Fibroblast of villous mesenchyme (primary cell): ENCODE data around the gene HES4. TPM values are rescaled to one million over a fixed set of nuclear protein-coding genes. Genes with fewer than 3 reads are reported as not detected.

Experiments
- DNase-seq: peaks from one replicate; pipeline ENCODE4 v3.0.0-alpha.2; 2010; ENCODE audit warnings: low read depth
- H3K4me3 ChIP-seq: 2 replicates; pipeline ENCODE4 v1.5.1; 2011; ENCODE audit warnings: low read depth, mild to moderate bottlenecking, low read length
- CTCF ChIP-seq: IDR thresholded peaks from 2 replicates; pipeline ENCODE4 v1.5.1; 2012; ENCODE audit warnings: low read depth, mild to moderate bottlenecking, low read length; ENCODE audit not compliant: insufficient read depth
- total RNA-seq: library from RNA; depleted of rRNA; stranded (reverse); fragments of >200 nt; gene quantifications from 2 replicates; pipeline ENCODE4 v1.2.3, GENCODE V29; 2012

Gene HES4
- total RNA-seq, 1 donor, result 2.2 TPM

DNA sequence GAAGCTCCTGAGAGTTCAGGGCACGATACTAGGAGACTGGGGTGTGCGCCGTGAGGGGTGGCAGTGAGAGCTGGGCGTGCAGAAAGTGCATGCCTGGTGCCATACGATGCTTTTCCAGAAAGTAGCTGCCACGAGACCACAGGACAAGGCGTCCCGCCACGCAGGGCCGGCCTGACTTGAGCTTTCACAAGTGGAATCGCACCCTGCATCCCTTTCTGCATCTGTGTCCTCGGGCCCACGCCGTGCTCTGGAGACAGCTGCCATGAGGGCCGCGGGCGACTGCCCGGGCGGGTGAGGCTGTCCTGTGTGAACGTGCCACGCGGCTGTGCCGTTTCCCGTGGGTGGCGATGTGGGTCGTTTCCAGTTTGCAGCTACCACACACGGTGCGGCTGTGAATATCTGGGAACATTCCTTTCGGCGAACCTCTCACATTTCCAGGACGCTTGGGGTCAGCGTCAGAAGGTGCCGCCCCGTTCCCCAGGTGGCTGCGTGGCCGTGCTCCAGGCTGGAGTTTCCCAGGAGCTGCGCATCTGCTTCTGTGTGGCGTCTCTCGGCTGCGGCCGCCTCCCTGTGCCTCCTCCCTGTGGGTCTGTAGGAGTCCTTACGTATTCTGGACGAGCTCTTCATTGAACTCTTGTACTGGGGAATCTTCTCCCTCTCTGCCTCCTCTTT, 17.0 kb downstream of the HES4 start:
- H3K4me3 ChIP-seq, result no peak overlapping the region
- DNase-seq, result no peak
- no peak for TF ChIP-seq CTCF

DNA sequence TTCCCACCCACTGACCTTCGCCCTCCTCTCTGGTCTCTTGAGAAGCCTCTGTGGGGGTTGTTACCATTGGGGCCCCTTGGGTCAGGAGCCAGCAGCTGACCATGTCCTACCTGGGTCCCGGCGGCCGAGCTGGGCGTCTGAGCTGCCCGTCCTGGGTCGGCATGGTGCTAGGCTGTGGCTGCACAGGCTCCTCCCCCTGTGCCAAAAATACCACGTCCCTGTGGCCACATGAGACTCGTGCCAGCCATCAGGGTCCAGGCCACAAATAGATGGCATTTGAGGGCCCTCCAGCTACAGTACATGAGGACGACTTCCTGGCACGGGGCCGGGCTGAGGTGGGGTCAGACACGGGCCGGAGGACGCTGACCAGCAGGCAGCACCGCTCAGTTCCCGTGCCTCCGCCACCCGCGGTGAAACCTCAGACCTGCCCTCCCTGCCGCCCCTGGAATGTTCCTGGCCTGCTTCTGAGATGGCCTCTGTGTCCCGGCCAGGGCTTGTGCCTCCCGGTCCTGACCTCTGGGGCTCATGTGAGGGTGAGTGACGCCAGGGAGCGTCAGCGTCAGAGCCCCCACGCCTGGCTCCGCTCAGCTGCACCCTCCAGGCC, 17.8 kb downstream of the HES4 start, which contains the start of gene PERM1:
Gene PERM1, minus strand, starts transcription at position 139 of the 604 bp plus-strand sequence. CDS start 1,064 bp downstream, outside the sequence.
- DNase-seq, result no peak
- TF ChIP-seq CTCF, result no peak
- H3K4me3 ChIP-seq, result no peak within 1 kb of the TSS

GRCh38 chr1:981491-981954, 18.4 kb downstream of the HES4 start:
- no peak for TF ChIP-seq CTCF
- H3K4me3 ChIP-seq, result no peak overlapping the region
- no peak for DNase-seq

DNA sequence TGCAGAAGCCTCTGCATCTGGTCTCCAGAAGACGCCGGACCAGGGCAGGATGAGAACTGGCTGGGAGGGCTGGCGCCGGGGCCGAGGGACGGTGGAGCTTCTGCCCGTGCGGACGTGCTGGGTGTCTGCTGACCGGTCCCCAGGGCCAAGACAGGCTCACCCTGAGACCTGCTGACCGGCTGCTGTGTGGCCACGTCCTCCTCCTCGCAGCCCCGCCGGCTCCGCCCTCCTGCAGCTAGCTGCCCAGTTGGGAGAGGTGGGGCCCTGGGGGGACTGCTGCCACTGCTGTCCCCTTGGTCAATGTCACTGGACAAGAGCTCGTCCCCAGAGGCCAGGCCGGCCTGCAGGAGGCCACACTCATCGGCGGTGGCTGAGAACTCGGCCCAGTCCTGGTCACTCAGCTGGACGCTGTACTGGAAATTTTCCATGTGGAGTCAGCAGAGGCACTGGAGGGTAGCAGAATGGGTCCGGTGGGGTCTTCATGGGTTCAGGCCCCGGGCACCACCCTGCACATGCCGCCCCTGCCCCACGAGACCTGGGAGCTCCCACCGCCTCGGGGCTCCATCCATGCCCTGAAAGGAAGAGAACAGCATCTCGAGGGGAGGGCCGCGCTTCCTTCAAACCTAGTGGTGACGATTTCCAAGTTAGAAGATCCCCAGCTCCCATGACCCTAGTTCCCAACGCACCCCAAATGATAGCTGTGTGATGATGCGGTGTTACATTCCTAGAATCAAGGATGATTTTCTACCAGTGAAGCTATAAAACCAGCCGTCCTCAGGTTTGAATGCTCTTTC, 19.1 kb downstream of the HES4 start:
- no peak for TF ChIP-seq CTCF
- no peak for DNase-seq
- no peak overlapping the region for H3K4me3 ChIP-seq

GRCh38 chr1:980137-980571, 19.7 kb downstream of the HES4 start:
- no peak for TF ChIP-seq CTCF
- no peak overlapping the region for H3K4me3 ChIP-seq
- DNase-seq, result no peak

DNA sequence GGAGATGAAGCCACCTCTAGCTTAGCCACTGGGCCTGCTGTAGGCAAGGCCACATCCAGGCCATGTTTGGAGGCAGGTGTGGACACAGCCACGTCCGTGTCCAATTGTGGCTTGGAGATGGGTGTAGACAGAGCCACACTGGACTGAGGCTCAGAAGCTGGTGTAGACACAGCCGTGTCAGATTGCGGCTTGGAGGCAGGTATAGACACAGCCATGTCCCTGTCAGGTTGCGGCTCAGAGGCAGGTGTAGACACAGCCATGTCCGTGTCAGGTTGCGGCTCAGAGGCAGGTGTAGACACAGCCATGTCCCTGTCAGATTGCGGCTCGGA, 20.2 kb downstream of the HES4 start:
- H3K4me3 ChIP-seq, result no peak overlapping the region
- no peak for DNase-seq
- no peak for TF ChIP-seq CTCF
